ENCODE results near the gene SPTBN5. TPM values are rescaled to one million over a fixed set of nuclear protein-coding genes. Genes with fewer than 3 reads are reported as not detected.
A peak's percentile ranks its signal among the peaks of the same experiment; 100 is the strongest.

SPTBN5 gene
- total RNA-seq, 2 experiments from 2014 or later = 1.2 to 1.5 TPM

- Mint-ChIP-seq H3K27ac (no peak overlapping the region), H3K4me3 (no peak overlapping the region), H3K4me1 (peaks cover 19% of the 10 kb centered on the region), H3K27me3 (no peaks in the 10 kb centered on the region), H3K36me3 (ENCODE audit: low read depth) (peaks cover 10% of the 10 kb centered on the region), H3K9me3 (no peaks in the 10 kb centered on the region)
- ChIA-PET CTCF (interaction anchor here (1.8 to 15.7 kb wide), 2 partner anchors 23 to 30 kb away, joined by 4 to 166 read pairs; partner anchors contain the start of gene MAPKBP1), POLR2A (no interaction called here)
- no peak for DNase-seq
Observed at GRCh38 chr15:41805711-41806110, 88.1 kb downstream of the SPTBN5 start.

GRCh38 chr15:41804916-41805666 is 88.8 kb downstream of the SPTBN5 start:
- ChIA-PET CTCF (interaction anchor here (1.6 to 15.7 kb wide), 2 partner anchors 10 to 29 kb away, joined by 3 to 166 read pairs; partner anchors contain the start of gene MAPKBP1), POLR2A (no interaction called here)
- DNase-seq = no peak
- Mint-ChIP-seq H3K9me3 (no peaks in the 10 kb centered on the region), H3K27ac (peak overlapping the region; percentile 34), H3K27me3 (no peaks in the 10 kb centered on the region), H3K4me1 (peaks cover 14% of the 10 kb centered on the region), H3K36me3 (ENCODE audit: low read depth) (peaks cover 10% of the 10 kb centered on the region), H3K4me3 (no peak overlapping the region)

- no peak overlapping the region for H3K4me3 Mint-ChIP-seq
- POLR2A ChIA-PET = no interaction called here
- peaks cover 7% of the 10 kb centered on the region for H3K4me1 Mint-ChIP-seq
- no peaks in the 10 kb centered on the region for H3K27me3 Mint-ChIP-seq
- CTCF ChIA-PET = interaction anchor here (1.5 to 15.7 kb wide), 3 partner anchors 8 to 28 kb away, joined by 3 to 166 read pairs (median 3); partner anchors contain the start of gene MAPKBP1
- H3K9me3 Mint-ChIP-seq = no peaks in the 10 kb centered on the region
- no peak for DNase-seq
- no peak overlapping the region for H3K27ac Mint-ChIP-seq
- peaks cover 10% of the 10 kb centered on the region for H3K36me3 Mint-ChIP-seq (ENCODE audit: low read depth)
Observed at GRCh38 chr15:41804361-41804760, 89.5 kb downstream of the SPTBN5 start.

GRCh38 chr15:41801850-41802455 is 91.9 kb downstream of the SPTBN5 start:
- peaks cover 10% of the 10 kb centered on the region for H3K36me3 Mint-ChIP-seq (ENCODE audit: low read depth)
- peaks cover 11% of the 10 kb centered on the region for H3K4me1 Mint-ChIP-seq
- POLR2A ChIA-PET = no interaction called here
- no peak overlapping the region for H3K27ac Mint-ChIP-seq
- H3K4me3 Mint-ChIP-seq = no peak overlapping the region
- DNase-seq = no peak
- CTCF ChIA-PET = interaction anchor here (1.2 to 15.7 kb wide), 4 partner anchors 10 to 49 kb away, joined by 3 to 166 read pairs (median 4); partner anchors contain the start of gene MAPKBP1
- no peaks in the 10 kb centered on the region for H3K9me3 Mint-ChIP-seq
- H3K27me3 Mint-ChIP-seq = no peaks in the 10 kb centered on the region

- Mint-ChIP-seq H3K4me3 (no peak overlapping the region), H3K4me1 (peaks cover 17% of the 10 kb centered on the region), H3K9me3 (no peaks in the 10 kb centered on the region), H3K27me3 (no peaks in the 10 kb centered on the region), H3K36me3 (ENCODE audit: low read depth) (peaks cover 10% of the 10 kb centered on the region), H3K27ac (no peak overlapping the region)
- DNase-seq = no peak
- POLR2A ChIA-PET = no interaction called here
- CTCF ChIA-PET = interaction anchor here (0.8 to 15.7 kb wide), 4 partner anchors 10 to 99 kb away, joined by 3 to 166 read pairs (median 6); partner anchors contain the start of gene MAPKBP1
Observed at GRCh38 chr15:41801185-41801584, 92.7 kb downstream of the SPTBN5 start.

GRCh38 chr15:41799488-41799805 is 94.4 kb downstream of the SPTBN5 start:
- CTCF ChIA-PET = interaction anchor here (2.0 to 15.7 kb wide), 2 partner anchors 12 to 23 kb away, joined by 9 to 166 read pairs; partner anchors contain the start of gene MAPKBP1
- peaks cover 22% of the 10 kb centered on the region for H3K4me1 Mint-ChIP-seq

GRCh38 chr15:41798607-41799487 is 95.0 kb downstream of the SPTBN5 start:
- H3K9me3 Mint-ChIP-seq = no peaks in the 10 kb centered on the region
- CTCF ChIA-PET = interaction anchor here (2.0 to 15.7 kb wide), 2 partner anchors 13 to 23 kb away, joined by 9 to 166 read pairs; partner anchors contain the start of gene MAPKBP1
- H3K36me3 Mint-ChIP-seq (ENCODE audit: low read depth) = peaks cover 10% of the 10 kb centered on the region
- no peak overlapping the region for H3K27ac Mint-ChIP-seq
- DNase-seq = no peak
- peaks cover 22% of the 10 kb centered on the region for H3K4me1 Mint-ChIP-seq
- POLR2A ChIA-PET = no interaction called here
- H3K27me3 Mint-ChIP-seq = no peaks in the 10 kb centered on the region
- H3K4me3 Mint-ChIP-seq = no peak overlapping the region

More at GRCh38 chr15:41799488-41799805, 94.4 kb downstream of the SPTBN5 start:
- Mint-ChIP-seq H3K27ac (no peak overlapping the region), H3K4me3 (no peak overlapping the region), H3K27me3 (no peaks in the 10 kb centered on the region), H3K9me3 (no peaks in the 10 kb centered on the region), H3K36me3 (ENCODE audit: low read depth) (peaks cover 10% of the 10 kb centered on the region)
- no peak for DNase-seq
- POLR2A ChIA-PET = no interaction called here

Small RNA genes lying within 50 kb of the gene (microRNA-seq; reads per million reads assigned to microRNA genes)
- not detected for gene MIR4310 (ENCODE audit: borderline microRNAs expressed, borderline replicate concordance)

Other genes with a start within 250 kb of the SPTBN5 start
- gene MGA, start 233.6 kb downstream of the SPTBN5 start, total RNA-seq = 10 to 100 TPM; 33.0 to 35.2 TPM
- gene MAPKBP1, start 119.6 kb downstream of the SPTBN5 start, total RNA-seq = 10 to 100 TPM; 29.8 to 31.2 TPM
- gene JMJD7, start 66.0 kb downstream of the SPTBN5 start, total RNA-seq = 10 to 100 TPM; 23.9 to 28.4 TPM
- 10 to 100 TPM; 10.5 to 17.0 TPM for gene PLA2G4B, start 55.2 kb downstream of the SPTBN5 start, total RNA-seq
- gene EHD4, start 78.5 kb upstream of the SPTBN5 start, total RNA-seq = 10 to 100 TPM; 14.5 TPM
- not detected for gene PLA2G4E, start 127.0 kb upstream of the SPTBN5 start, total RNA-seq
- not detected for gene PLA2G4D, start 200.5 kb upstream of the SPTBN5 start, total RNA-seq